Measurements from ENCODE around the gene NSUN4. TPM values are rescaled to one million over a fixed set of nuclear protein-coding genes. Genes with fewer than 3 reads are reported as not detected.
A peak's percentile ranks its signal among the peaks of the same experiment; 100 is the strongest.

NSUN4 gene
- total and polyA plus RNA-seq, 9 of the 15 experiments (the other 6 are each of a cell fraction or from before 2014, with no cell fraction given): 33.4 to 60.2 (median 46.3) TPM

- Histone ChIP-seq H3K4me1 (replicated peaks in 1 of 2; ENCODE audit: control insufficient read depth in 2 of 2, insufficient read depth in 2 of 2, low read length in 2 of 2) (peaks cover 22 to 26% of the 10 kb centered on the region in 2 experiments), H3K27me3 (ENCODE audit: control insufficient read depth in 2 of 2, insufficient read depth in 2 of 2, low read length in 2 of 2) (no peaks in the 10 kb centered on the region), H3K4me2 (ENCODE audit: insufficient read depth, low read length) (peak overlapping the region; percentile 95), H3K4me3 (peak overlapping the region; percentile 56), H3K9me3 (replicated peaks; ENCODE audit: control insufficient read depth, insufficient read depth, low read depth, low read length) (no peaks in the 10 kb centered on the region), H2AFZ (ENCODE audit: low read depth, low read length) (peak overlapping the region; percentile 83), H3K36me3 (ENCODE audit: control insufficient read depth, insufficient read depth, low read length) (peaks cover 48% of the 10 kb centered on the region), H3K9ac (ENCODE audit: insufficient read depth in 1 of 2, low read depth in 2 of 2, low read length in 2 of 2) (peak overlapping the region; percentile 94 to 95), H3K9me1 (ENCODE audit: control insufficient read depth, insufficient read depth, low read length) (peaks cover 11% of the 10 kb centered on the region), H4K20me1 (replicated peaks; ENCODE audit: control insufficient read depth, insufficient read depth, low read length) (peaks cover 5% of the 10 kb centered on the region; the same call in 1 of the 2 replicates), H3K79me2 (ENCODE audit: control insufficient read depth, insufficient read depth, low read length) (peaks cover 50% of the 10 kb centered on the region), H3K27ac (ENCODE audit: extremely low read depth, low read depth, low read length) (peak overlapping the region; percentile 96)
- no peak for ATAC-seq
- no peak for FAIRE-seq
- DNase-seq (ENCODE audit: extremely low read depth in 1 of 4, low spot score in 3 of 4): peak in 3 of 4 experiments; percentile 29 to 36 (median 34)
- in situ Hi-C loops (cut with MboI) (no loop called here), intact Hi-C loops (cut with micrococcal nuclease) (loop anchor here (2.0 to 10.0 kb wide), 2 partner anchors 57 to 181 kb away; no protein-coding TSS in a partner anchor)
- CTCF ChIA-PET (ENCODE audit: low intra/inter-chr PET ratio): no interaction called here
- POLR2A ChIA-PET: interaction anchor here (0.5 to 4.0 kb wide), 12 partner anchors 14 to 263 kb away, joined by 3 to 20 read pairs (median 4); partner anchors contain the start of genes LRRC41, MKNK1 and UQCRH
- no TSS peak for BruUV-seq (replicated peaks)
- WGBS (ENCODE audit: insufficient coverage, low coverage, missing lambda C conversion rate): 16% methylated on average over 31 of the region's 31 CpGs
- TF ChIP-seq ETV1 (tag; conservative IDR thresholded peaks at IDR 0.05; ENCODE audit: low read depth) (no peak), GABPB1 (CRISPR knock-in tag; IDR thresholded peaks at IDR 0.05) (peak; percentile 16; the same call in 1 of the 2 replicates), EHMT2 (IDR thresholded peaks at IDR 0.05) (0 out of 2 replicates have a peak, but pooled peaks have one; percentile 7), ZNF444 (CRISPR knock-in tag; IDR thresholded peaks at IDR 0.05) (0 out of 2 replicates have a peak, but pooled peaks have one; percentile 43), ZBTB33 (CRISPR knock-in tag; IDR thresholded peaks at IDR 0.05) (no peak), MCM2 (IDR thresholded peaks at IDR 0.05; ENCODE audit: low read depth) (no peak), CEBPG (CRISPR knock-in tag; IDR thresholded peaks at IDR 0.05) (no peak), CEBPG (tag; conservative IDR thresholded peaks at IDR 0.05 in 1 of 2, IDR thresholded peaks at IDR 0.05 in 1 of 2) (peak in 1 of 2 experiments; percentile 25; a peak in 1 of 4 replicates), NCOA2 (IDR thresholded peaks at IDR 0.05; ENCODE audit: partially characterized antibody in 2 of 2) (no peak), ZNF766 (CRISPR knock-in tag; conservative IDR thresholded peaks at IDR 0.05) (no peak), NFE2 (IDR thresholded peaks at IDR 0.05; ENCODE audit: low read depth) (no peak), MIER1 (IDR thresholded peaks at IDR 0.05; ENCODE audit: low read depth) (peak; percentile 15; the same call in 1 of the 2 replicates), ILF3 (IDR thresholded peaks at IDR 0.05; ENCODE audit: borderline replicate concordance) (no peak), ZNF589 (CRISPR knock-in tag; IDR thresholded peaks at IDR 0.05; ENCODE audit: low read depth) (no peak)
- TF ChIP-seq, protein P1, sequence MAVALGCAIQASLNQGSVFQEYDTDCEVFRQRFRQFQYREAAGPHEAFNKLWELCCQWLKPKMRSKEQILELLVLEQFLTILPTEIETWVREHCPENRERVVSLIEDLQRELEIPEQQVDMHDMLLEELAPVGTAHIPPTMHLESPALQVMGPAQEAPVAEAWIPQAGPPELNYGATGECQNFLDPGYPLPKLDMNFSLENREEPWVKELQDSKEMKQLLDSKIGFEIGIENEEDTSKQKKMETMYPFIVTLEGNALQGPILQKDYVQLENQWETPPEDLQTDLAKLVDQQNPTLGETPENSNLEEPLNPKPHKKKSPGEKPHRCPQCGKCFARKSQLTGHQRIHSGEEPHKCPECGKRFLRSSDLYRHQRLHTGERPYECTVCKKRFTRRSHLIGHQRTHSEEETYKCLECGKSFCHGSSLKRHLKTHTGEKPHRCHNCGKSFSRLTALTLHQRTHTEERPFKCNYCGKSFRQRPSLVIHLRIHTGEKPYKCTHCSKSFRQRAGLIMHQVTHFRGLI (CRISPR knock-in tag; IDR thresholded peaks at IDR 0.05): no peak
Measured at GRCh38 chr1:46341222-46342083, 846 bp downstream of the NSUN4 start.
